Midbrain (tissue), 1 donor: ENCODE data around the gene DNAJC5.
A peak's percentile ranks its signal among the peaks of the same experiment; 100 is the strongest.

Experiments used
- DNase-seq: peaks from one replicate; lab custom pipeline; 2025; lab: John Stamatoyannopoulos, UW

Gene DNAJC5

GRCh38 chr20:63940472-63941266, 45.7 kb downstream of the DNAJC5 start:
- DNase-seq = no peak

- no peak for DNase-seq
Measured at GRCh38 chr20:63941282-63942081, 46.6 kb downstream of the DNAJC5 start.

GRCh38 chr20:63942250-63942951, 47.5 kb downstream of the DNAJC5 start:
- no peak for DNase-seq

GRCh38 chr20:63942969-63943807, 48.3 kb downstream of the DNAJC5 start:
- DNase-seq = no peak

- no peak for DNase-seq
Measured at GRCh38 chr20:63943808-63944077, 48.8 kb downstream of the DNAJC5 start.

GRCh38 chr20:63944078-63944941, 49.4 kb downstream of the DNAJC5 start:
- no peak for DNase-seq

- no peak for DNase-seq
Measured at GRCh38 chr20:63945031-63945658, 50.2 kb downstream of the DNAJC5 start.

- no peak for DNase-seq
Measured at GRCh38 chr20:63945921-63946920, 51.3 kb downstream of the DNAJC5 start.

- DNase-seq = no peak
Measured at GRCh38 chr20:63946986-63947637, 52.2 kb downstream of the DNAJC5 start.

- peak; percentile 38 for DNase-seq
Measured at GRCh38 chr20:63947638-63948456, 52.9 kb downstream of the DNAJC5 start.

GRCh38 chr20:63950701-63951397, 55.9 kb downstream of the DNAJC5 start:
- no peak for DNase-seq

- peak; percentile 18 for DNase-seq
Measured at GRCh38 chr20:63951398-63952209, 56.7 kb downstream of the DNAJC5 start.

- no peak for DNase-seq
Measured at GRCh38 chr20:63952210-63952535, 57.2 kb downstream of the DNAJC5 start.

- no peak for DNase-seq
Measured at GRCh38 chr20:63952769-63953168, 57.8 kb downstream of the DNAJC5 start.

- no peak for DNase-seq
Measured at GRCh38 chr20:63953764-63954429, 59.0 kb downstream of the DNAJC5 start.

- peak; percentile 46 for DNase-seq
Measured at GRCh38 chr20:63955281-63955826, 60.4 kb downstream of the DNAJC5 start.
